ENCODE data around the gene ATP8B1. TPM values are rescaled to one million over a fixed set of nuclear protein-coding genes. Genes with fewer than 3 reads are reported as not detected.
A peak's percentile ranks its signal among the peaks of the same experiment; 100 is the strongest.
"Not testable (repeated sequence)": the region's sequence is repeated elsewhere in the genome, so short reads cannot be mapped to it uniquely, and the experiment has no call there.

The ATP8B1 gene
- total RNA-seq, 1 experiment from 2014 or later = 1.4 TPM

DNA sequence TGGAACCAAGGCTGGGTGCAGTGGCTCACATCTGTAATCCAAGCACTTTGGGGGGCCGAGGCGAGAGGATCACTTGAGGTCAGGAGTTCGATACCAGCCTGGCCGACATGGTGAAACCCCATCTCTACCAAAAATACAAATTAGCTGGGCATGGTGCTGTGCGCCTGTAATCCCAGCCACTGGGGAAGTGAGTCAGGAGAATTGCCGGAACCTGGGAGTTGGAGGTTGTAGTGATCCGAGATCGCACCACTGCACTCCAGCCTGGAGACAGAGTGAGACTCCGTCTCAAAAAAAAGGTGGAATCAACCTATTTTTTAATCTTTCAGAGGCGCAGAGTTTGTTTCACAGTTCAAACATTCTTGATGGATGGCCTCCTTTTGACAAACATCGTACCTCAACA is 24.5 kb upstream of the ATP8B1 start:
- no peak for DNase-seq (ENCODE audit: unreplicated experiment)
- peaks cover 7% of the 10 kb centered on the region for H3K9me3 Mint-ChIP-seq (ENCODE audit: unreplicated experiment)
- H3K36me3 Mint-ChIP-seq (ENCODE audit: insufficient read depth, unreplicated experiment) = no peaks in the 10 kb centered on the region
- BruUV-seq (replicated peaks) = no TSS peak
- TF ChIP-seq, protein P1, sequence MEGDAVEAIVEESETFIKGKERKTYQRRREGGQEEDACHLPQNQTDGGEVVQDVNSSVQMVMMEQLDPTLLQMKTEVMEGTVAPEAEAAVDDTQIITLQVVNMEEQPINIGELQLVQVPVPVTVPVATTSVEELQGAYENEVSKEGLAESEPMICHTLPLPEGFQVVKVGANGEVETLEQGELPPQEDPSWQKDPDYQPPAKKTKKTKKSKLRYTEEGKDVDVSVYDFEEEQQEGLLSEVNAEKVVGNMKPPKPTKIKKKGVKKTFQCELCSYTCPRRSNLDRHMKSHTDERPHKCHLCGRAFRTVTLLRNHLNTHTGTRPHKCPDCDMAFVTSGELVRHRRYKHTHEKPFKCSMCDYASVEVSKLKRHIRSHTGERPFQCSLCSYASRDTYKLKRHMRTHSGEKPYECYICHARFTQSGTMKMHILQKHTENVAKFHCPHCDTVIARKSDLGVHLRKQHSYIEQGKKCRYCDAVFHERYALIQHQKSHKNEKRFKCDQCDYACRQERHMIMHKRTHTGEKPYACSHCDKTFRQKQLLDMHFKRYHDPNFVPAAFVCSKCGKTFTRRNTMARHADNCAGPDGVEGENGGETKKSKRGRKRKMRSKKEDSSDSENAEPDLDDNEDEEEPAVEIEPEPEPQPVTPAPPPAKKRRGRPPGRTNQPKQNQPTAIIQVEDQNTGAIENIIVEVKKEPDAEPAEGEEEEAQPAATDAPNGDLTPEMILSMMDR (IDR thresholded peaks at IDR 0.05; ENCODE audit: unreplicated experiment) = no peak
- ChIA-PET POLR2A (interaction anchor here (0.6 to 1.1 kb wide), 3 partner anchors 10 to 639 kb away, joined by 3 to 5 read pairs (median 4); no protein-coding TSS in a partner anchor), CTCF (interaction anchor here (0.6 kb wide), 1 partner anchor 216 kb away, joined by 3 read pairs; no protein-coding TSS in a partner anchor)
- no peak overlapping the region for H3K27ac Mint-ChIP-seq (ENCODE audit: low read depth, unreplicated experiment)
- intact Hi-C loops (cut with micrococcal nuclease) = no loop called here
- no peaks in the 10 kb centered on the region for H3K27me3 Mint-ChIP-seq (ENCODE audit: insufficient read depth, unreplicated experiment)
- no peak overlapping the region for H3K4me3 Mint-ChIP-seq (ENCODE audit: unreplicated experiment)
- no peaks in the 10 kb centered on the region for H3K4me1 Mint-ChIP-seq (ENCODE audit: insufficient read depth, unreplicated experiment)

DNA sequence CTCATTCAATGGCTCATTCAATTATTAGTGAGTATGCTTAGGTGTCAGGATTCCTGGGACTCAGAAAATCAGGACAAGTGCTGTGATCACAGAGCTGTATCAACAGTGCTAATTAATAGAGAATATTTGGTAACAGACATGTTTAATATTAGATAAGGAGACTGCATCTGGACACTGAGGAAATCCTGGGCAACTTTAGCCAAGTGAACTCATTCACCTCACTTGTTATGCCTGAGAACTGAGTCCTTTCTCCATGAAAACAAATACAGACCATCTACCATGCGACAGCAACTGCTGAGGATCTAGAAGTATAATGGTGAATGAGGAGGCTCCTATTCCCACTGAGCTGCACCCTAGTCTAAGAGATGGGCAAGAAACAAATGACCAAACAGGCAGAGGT is 23.1 kb upstream of the ATP8B1 start:
- no peak overlapping the region for H3K27ac Mint-ChIP-seq (ENCODE audit: low read depth, unreplicated experiment)
- H3K4me1 Mint-ChIP-seq (ENCODE audit: insufficient read depth, unreplicated experiment) = no peaks in the 10 kb centered on the region
- H3K27me3 Mint-ChIP-seq (ENCODE audit: insufficient read depth, unreplicated experiment) = no peaks in the 10 kb centered on the region
- H3K4me3 Mint-ChIP-seq (ENCODE audit: unreplicated experiment) = no peak overlapping the region
- intact Hi-C loops (cut with micrococcal nuclease) = no loop called here
- H3K36me3 Mint-ChIP-seq (ENCODE audit: insufficient read depth, unreplicated experiment) = no peaks in the 10 kb centered on the region
- TF ChIP-seq, protein P1 (IDR thresholded peaks at IDR 0.05; ENCODE audit: unreplicated experiment) = no peak
- no TSS peak for BruUV-seq (replicated peaks)
- ChIA-PET CTCF (no interaction called here), POLR2A (no interaction called here)
- no peaks in the 10 kb centered on the region for H3K9me3 Mint-ChIP-seq (ENCODE audit: unreplicated experiment)
- no peak for DNase-seq (ENCODE audit: unreplicated experiment)

GRCh38 chr18:57820583-57820982 is 17.5 kb upstream of the ATP8B1 start:
- DNase-seq (ENCODE audit: unreplicated experiment); H3K9me3 Mint-ChIP-seq (ENCODE audit: unreplicated experiment); CTCF ChIA-PET; H3K36me3 Mint-ChIP-seq (ENCODE audit: insufficient read depth, unreplicated experiment); H3K4me3 Mint-ChIP-seq (ENCODE audit: unreplicated experiment); intact Hi-C loops (cut with micrococcal nuclease); H3K27me3 Mint-ChIP-seq (ENCODE audit: insufficient read depth, unreplicated experiment): not testable (repeated sequence)
- POLR2A ChIA-PET = interaction anchor here (0.6 to 1.4 kb wide), 4 partner anchors 11 to 202 kb away, joined by 3 to 4 read pairs (median 3); no protein-coding TSS in a partner anchor
- peak overlapping the region; percentile 80 for H3K27ac Mint-ChIP-seq (ENCODE audit: low read depth, unreplicated experiment)
- TSS peak; percentile 39 for BruUV-seq (replicated peaks)
- peaks cover 15% of the 10 kb centered on the region for H3K4me1 Mint-ChIP-seq (ENCODE audit: insufficient read depth, unreplicated experiment)

DNA sequence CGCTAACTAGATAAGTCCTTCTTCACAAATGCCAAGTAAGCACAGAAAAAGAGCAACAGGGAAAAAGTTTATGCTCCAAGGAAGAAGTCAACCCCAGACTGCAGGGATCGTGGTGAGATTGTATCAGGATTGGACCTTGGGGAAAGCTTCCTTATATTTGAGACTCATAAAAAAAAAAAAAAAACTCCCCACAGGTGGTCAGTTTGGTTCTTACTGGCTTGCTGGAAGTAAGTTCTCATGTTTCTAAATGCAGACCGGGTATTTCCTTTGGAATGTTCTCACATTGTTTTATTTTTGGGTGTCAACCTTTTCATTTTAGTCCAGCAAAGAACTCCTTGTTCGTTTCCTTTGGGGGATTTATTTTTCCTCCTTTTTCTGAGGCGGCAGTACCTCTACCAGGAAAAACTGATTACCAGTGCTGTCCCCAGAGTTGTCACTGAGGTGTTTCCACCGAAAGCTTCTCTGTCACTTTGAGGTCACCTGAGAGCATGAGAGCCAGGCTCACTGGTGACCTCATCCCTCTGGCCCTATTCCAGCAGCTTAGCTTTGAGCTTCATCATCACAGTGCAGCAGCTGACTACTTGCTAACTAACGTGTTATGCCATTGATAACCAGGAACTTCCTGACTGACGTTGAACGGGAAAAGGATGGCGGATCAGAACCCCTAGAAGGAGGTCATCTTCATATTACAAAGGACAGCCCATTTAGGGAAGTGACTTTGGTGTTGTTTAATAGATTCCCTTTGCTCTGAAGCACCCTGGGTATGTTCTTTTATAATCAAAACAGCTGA is 16.8 kb upstream of the ATP8B1 start:
- Mint-ChIP-seq H3K27ac (ENCODE audit: low read depth, unreplicated experiment) (peak overlapping the region; percentile 80), H3K27me3 (ENCODE audit: insufficient read depth, unreplicated experiment) (no peaks in the 10 kb centered on the region), H3K4me1 (ENCODE audit: insufficient read depth, unreplicated experiment) (peaks cover 15% of the 10 kb centered on the region), H3K4me3 (ENCODE audit: unreplicated experiment) (peak overlapping the region; percentile 43), H3K36me3 (ENCODE audit: insufficient read depth, unreplicated experiment) (peaks cover 6% of the 10 kb centered on the region), H3K9me3 (ENCODE audit: unreplicated experiment) (peaks cover 7% of the 10 kb centered on the region)
- BruUV-seq (replicated peaks) = no TSS peak
- intact Hi-C loops (cut with micrococcal nuclease) = no loop called here
- DNase-seq (ENCODE audit: unreplicated experiment) = peak; percentile 81
- TF ChIP-seq, protein P1 (IDR thresholded peaks at IDR 0.05; ENCODE audit: unreplicated experiment) = no peak
- ChIA-PET CTCF (no interaction called here), POLR2A (interaction anchor here (0.6 to 1.4 kb wide), 8 partner anchors 12 to 201 kb away, joined by 3 to 4 read pairs (median 3); partner anchors contain the start of gene NARS1)
